Measurements from ENCODE around the gene CERS1.

The CERS1 gene

GRCh38 chr19:18832306-18833140, 63.4 kb downstream of the CERS1 start:
- peak; percentile 67 for DNase-seq

GRCh38 chr19:18831524-18832305, 64.2 kb downstream of the CERS1 start, which contains the start of gene UPF1:
TSS of gene UPF1 (plus strand) at chr19:18831959. CDS start at chr19:18832210, 251 bp downstream.
- DNase-seq: peak; percentile 98

- DNase-seq: no peak
Observed at GRCh38 chr19:18830488-18830887, 65.5 kb downstream of the CERS1 start.

GRCh38 chr19:18828786-18829185, 67.2 kb downstream of the CERS1 start:
- no peak for DNase-seq
